Hepatocyte (in vitro differentiated cells): Measurements from ENCODE around the gene AP1S3.
"Not testable (repeated sequence)": the region's sequence is repeated elsewhere in the genome, so short reads cannot be mapped to it uniquely, and the experiment has no call there.

Experiments used
- CTCF ChIP-seq: fragments of 200-600 bp; sonication (generic); IDR thresholded peaks from 2 replicates; pipeline ENCODE4 v1.5.1; 2016; ENCODE audit warnings: antibody characterized with exemption, mild to moderate bottlenecking; ENCODE audit not compliant: poor library complexity
- EZH2 ChIP-seq: fragments of 200-600 bp; sonication (generic); IDR thresholded peaks from 2 replicates; pipeline ENCODE4 v1.6.1; 2016; ENCODE audit warnings: antibody characterized with exemption, mild to moderate bottlenecking, borderline replicate concordance
- EZH2phosphoT487 ChIP-seq: fragments of 200-600 bp; sonication (generic); IDR thresholded peaks from one replicate; pipeline ENCODE4 v1.6.1; 2018; ENCODE audit warnings: antibody characterized with exemption, mild to moderate bottlenecking, low read depth, moderate library complexity; ENCODE audit not compliant: unreplicated experiment, severe bottlenecking

- TF ChIP-seq CTCF, EZH2, EZH2phosphoT487: not testable (repeated sequence)
Measured at GRCh38 chr2:223872772-223873171, 35.4 kb upstream of the AP1S3 start.
